HG02678 (cell line): ENCODE results near the gene SLC25A30.
"Not testable (repeated sequence)": the region's sequence is repeated elsewhere in the genome, so short reads cannot be mapped to it uniquely, and the experiment has no call there.

ENCODE experiments used
- ATAC-seq: cut with Tn5 transposase; IDR thresholded peaks from one replicate; pipeline ENCODE4 v1.9.1; 2021; ENCODE audit warnings: mild to moderate bottlenecking, moderate library complexity; ENCODE audit not compliant: unreplicated experiment

Gene SLC25A30

GRCh38 chr13:45392811-45393210, 25.4 kb downstream of the SLC25A30 start:
- no peak for ATAC-seq

GRCh38 chr13:45391926-45392325, 26.2 kb downstream of the SLC25A30 start:
- ATAC-seq = no peak

GRCh38 chr13:45391128-45391527, 27.0 kb downstream of the SLC25A30 start:
- ATAC-seq = not testable (repeated sequence)

GRCh38 chr13:45390348-45390747, 27.8 kb downstream of the SLC25A30 start:
- not testable (repeated sequence) for ATAC-seq

- no peak for ATAC-seq
Measured at GRCh38 chr13:45388664-45389063, 29.5 kb downstream of the SLC25A30 start.

- ATAC-seq = not testable (repeated sequence)
Measured at GRCh38 chr13:45386892-45387575, 31.1 kb downstream of the SLC25A30 start.

GRCh38 chr13:45385907-45386553, 32.1 kb downstream of the SLC25A30 start:
- ATAC-seq = no peak

GRCh38 chr13:45385320-45385719, 32.9 kb downstream of the SLC25A30 start:
- ATAC-seq = no peak

- no peak for ATAC-seq
Measured at GRCh38 chr13:45384474-45385174, 33.5 kb downstream of the SLC25A30 start.

- not testable (repeated sequence) for ATAC-seq
Measured at GRCh38 chr13:45382739-45383138, 35.4 kb downstream of the SLC25A30 start.

- no peak for ATAC-seq
Measured at GRCh38 chr13:45381196-45381595, 37.0 kb downstream of the SLC25A30 start.

- ATAC-seq = not testable (repeated sequence)
Measured at GRCh38 chr13:45380708-45381107, 37.5 kb downstream of the SLC25A30 start.

- ATAC-seq = not testable (repeated sequence)
Measured at GRCh38 chr13:45379516-45379915, 38.7 kb downstream of the SLC25A30 start.

GRCh38 chr13:45378786-45379185, 39.4 kb downstream of the SLC25A30 start:
- ATAC-seq = not testable (repeated sequence)

GRCh38 chr13:45377314-45377713, 40.9 kb downstream of the SLC25A30 start:
- ATAC-seq = not testable (repeated sequence)

GRCh38 chr13:45376651-45377050, 41.5 kb downstream of the SLC25A30 start:
- not testable (repeated sequence) for ATAC-seq

- ATAC-seq = no peak
Measured at GRCh38 chr13:45374917-45375316, 43.3 kb downstream of the SLC25A30 start.

- no peak for ATAC-seq
Measured at GRCh38 chr13:45373162-45373547, 45.0 kb downstream of the SLC25A30 start.

- no peak for ATAC-seq
Measured at GRCh38 chr13:45372189-45373161, 45.7 kb downstream of the SLC25A30 start.

GRCh38 chr13:45370922-45371406, 47.2 kb downstream of the SLC25A30 start:
- ATAC-seq = no peak
